HEK293 (cell line): ENCODE results near the gene ZBTB21.

Experiments
- CTCF ChIP-seq: fragments of 450-650 bp; formaldehyde crosslinking; IDR thresholded peaks from 2 replicates; pipeline ENCODE4 v1.5.1; 2016; ENCODE audit warnings: missing biosample characterization, missing genetic modification characterization
- KLF9 ChIP-seq: fragments of 450-650 bp; formaldehyde crosslinking; IDR thresholded peaks from 2 replicates; pipeline ENCODE4 v1.5.1; 2016; ENCODE audit warnings: missing biosample characterization, missing genetic modification characterization, low read depth
- ZBTB7A ChIP-seq: fragments of 450-650 bp; formaldehyde crosslinking; IDR thresholded peaks from 2 replicates; pipeline ENCODE4 v1.5.1; 2016; ENCODE audit warnings: low read depth, missing biosample characterization, missing genetic modification characterization
- ZNF24 ChIP-seq: fragments of 450-650 bp; formaldehyde crosslinking; IDR thresholded peaks from 2 replicates; pipeline ENCODE4 v1.5.1; 2016; ENCODE audit warnings: missing biosample characterization, missing genetic modification characterization
- ZNF335 ChIP-seq: fragments of 450-650 bp; formaldehyde crosslinking; conservative IDR thresholded peaks from 2 replicates; pipeline ENCODE4 v1.5.1; 2016; ENCODE audit warnings: missing biosample characterization, missing genetic modification characterization
- ZNF791 ChIP-seq: fragments of 450-650 bp; formaldehyde crosslinking; IDR thresholded peaks from 2 replicates; pipeline ENCODE4 v1.5.1; 2016; ENCODE audit warnings: missing biosample characterization, missing genetic modification characterization

DNA sequence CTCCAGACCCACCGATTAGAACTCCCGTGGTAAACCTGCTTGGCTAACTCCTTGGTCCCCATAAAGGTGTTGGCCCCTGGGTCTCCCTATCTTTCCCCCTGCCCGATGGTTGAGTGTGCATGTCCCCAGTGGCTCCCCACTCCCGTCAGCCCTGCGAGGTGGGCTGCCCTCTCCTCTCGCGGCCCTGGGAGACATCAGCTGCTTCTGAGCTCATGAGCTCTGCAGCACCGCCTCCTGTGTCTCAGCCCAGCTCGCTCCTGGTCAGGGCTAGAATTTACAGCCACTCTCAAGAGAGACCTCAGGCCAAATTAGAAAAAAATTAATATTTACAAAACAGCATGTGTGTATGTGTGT is 15.9 kb upstream of the ZBTB21 start:
- no peak for TF ChIP-seq ZNF24 (tag by site-specific recombination)
- TF ChIP-seq ZBTB7A (tag by site-specific recombination), result no peak
- TF ChIP-seq ZNF335, result no peak
- no peak for TF ChIP-seq CTCF (tag by site-specific recombination)
- TF ChIP-seq ZNF791 (tag by site-specific recombination), result no peak
- TF ChIP-seq KLF9 (tag by site-specific recombination), result no peak
